Stimulated activated CD8-positive, alpha-beta memory T cell treated with anti-CD3 and anti-CD28 coated beads, Interleukin-4, amount 100 ng/mL, for 4 hours (primary cell): ENCODE measurements around the gene PAH.

Experiments used
- DNase-seq, 2 donors: peaks; one replicate each; pipeline ENCODE4 v3.0.0-alpha.2; 2020; ENCODE audit warnings: low read depth in 2 of 2, low spot score in 1 of 2

Gene PAH

DNA sequence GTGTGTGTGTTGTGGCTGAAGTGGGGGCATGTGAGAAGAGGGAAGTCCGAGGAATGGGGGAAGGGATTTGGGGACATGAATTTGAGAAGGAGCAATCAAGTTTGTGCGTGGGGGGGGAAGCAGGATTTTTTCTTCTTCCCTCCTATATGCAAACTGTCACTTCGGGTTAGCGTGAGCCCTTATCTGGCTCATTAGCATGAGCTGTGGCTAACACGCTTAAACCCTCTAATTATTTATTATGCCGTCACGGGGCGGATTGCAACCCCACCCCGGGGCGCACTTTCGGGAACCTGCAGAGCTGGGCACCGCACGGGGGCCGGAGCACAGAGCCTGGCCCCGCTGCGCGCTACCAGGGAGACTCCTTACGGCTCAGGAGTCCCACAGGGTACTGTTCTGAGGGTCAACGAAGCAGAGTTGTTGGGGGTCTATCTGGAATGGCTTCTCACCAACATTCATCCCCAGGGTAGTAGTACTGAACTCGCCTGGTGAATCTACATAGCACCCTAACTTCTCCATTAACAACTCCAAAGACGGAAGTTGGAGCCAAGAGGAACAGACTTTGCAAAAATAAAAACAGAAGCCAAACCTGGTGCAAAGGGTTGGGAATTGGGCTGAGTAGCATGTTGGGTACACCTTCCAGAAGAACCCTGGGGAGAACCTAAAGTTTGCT lies 34.0 kb upstream of the PAH start:
- no peak for DNase-seq

DNA sequence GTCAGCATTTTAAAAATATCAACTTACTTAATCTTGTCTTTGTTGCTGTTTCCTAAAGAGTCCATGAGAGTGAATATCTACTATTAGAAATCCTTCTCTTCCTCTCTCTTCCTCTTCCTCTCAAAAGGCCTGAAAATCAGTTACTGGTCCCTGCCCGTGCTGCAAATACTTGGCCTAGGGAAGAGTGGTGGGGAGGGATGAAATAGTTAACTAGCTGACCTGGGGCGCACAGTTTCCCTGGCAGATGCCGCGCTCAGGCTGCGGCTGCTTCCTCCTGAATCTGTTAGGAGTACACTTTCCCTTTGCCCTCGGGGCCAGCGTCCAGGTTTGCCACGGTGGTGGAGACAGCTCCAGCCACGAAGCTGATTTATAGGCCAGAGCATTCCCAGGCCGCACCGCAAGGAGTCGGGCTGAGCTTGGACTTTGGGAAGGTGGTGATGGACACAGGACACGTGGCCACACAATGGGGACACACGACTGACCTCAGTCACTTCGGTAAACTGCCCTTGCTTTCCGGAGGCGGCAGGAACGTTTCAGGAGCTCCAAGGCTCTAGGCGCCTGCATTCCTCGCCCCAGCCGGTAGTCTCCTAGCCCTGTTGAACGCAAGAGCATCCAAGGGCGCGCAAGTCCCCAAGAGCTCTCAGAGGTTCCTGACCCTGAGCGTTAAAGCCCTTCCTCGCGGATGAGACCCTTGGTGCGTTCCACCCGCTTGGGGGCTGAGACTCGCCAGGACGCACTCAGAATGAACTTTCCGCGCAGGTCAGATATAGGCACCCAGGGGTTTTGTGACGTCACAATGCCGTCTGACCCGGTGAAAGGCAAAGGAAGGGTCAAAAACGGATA lies 33.3 kb upstream of the PAH start:
- DNase-seq, result no peak

GRCh38 chr12:102948941-102949352 lies 31.9 kb upstream of the PAH start:
- peak in 1 of 2 donors; percentile 34 for DNase-seq

DNA sequence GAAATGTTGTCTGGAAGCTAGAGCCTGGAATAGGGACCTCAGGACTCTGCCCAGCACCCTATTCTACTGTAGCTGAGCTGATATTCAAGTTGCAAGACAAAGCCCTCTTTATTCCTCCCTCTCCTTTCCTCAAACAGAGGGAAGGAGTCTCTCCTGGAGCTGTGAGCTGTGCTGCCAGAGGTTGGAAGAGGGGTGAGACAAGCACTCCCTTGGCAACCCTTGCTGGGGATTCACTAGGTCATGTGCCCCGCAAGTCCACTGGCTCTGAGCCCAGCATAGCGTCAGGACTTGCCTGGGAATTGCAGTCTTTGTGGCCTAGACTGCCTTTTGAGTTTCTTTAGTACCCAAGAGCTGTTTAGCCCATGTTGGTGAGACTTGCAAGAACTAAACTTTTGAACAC lies 29.0 kb upstream of the PAH start:
- DNase-seq, result no peak

DNA sequence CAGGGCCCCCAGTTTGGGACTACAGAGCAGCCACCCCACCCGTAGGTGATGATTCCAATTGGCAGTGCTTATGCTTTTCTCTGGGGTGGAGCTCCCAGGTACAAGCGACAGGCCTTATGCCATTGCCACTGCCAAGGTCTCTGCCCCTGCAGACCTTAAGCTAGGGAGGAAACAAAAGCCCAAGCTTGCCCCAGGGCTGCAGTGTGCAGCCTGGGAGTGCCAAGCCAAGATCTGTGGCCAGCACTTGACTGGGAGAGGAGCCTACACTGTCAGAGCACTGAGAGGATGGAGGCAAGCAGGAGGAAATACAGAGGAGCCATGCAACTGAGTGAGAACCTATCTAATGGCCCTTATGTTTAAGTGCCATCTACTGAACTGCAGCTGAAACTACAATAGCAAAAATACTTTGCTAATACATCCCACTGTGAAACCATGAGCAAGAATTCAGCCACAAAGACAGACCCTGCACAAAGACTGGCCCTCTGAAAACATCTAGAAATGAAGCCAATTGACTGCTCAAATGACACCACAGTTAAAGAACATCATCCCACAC lies 22.7 kb upstream of the PAH start:
- DNase-seq, result no peak

- no peak for DNase-seq
Measured at GRCh38 chr12:102939059-102939458, 22.0 kb upstream of the PAH start.

DNA sequence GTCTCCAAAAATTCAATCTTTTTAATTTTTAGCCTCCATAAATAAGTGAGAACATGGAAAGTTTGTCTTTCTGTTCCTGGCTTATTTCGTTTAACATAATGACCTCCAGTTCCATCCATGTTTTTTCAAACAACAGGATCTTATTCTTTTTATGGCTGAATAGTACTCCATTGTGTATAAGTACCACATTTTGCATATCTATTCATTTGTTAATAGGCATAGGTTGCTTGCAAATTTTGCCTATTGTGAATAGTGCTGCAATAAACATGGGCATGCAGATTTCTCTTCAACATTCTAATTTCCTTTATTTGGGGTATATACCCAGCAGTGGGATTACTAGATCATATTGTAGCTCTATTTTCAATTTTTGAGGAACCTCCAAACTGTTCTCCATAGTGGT lies 16.1 kb upstream of the PAH start:
- DNase-seq, result no peak

DNA sequence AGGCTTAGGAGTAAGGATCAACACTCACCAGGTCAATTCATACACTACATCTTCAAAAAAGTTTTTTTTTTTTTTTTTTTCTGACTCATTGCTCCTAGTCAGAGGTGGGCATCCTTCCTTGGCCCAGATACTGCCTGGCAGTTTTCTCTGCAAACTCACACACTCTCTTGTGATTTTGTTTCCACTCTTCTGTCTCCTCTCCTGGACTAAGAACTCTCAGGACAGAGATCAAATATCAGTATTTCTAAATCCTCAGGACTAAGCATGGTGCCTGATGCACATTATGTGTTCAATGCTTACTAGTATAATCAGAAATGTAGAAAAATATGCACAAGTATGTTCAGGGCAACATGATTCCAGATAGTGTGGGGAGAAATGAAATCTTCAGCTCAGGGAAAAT lies 10.2 kb upstream of the PAH start:
- DNase-seq, result no peak

- DNase-seq, result no peak
Measured at GRCh38 chr12:102921240-102921639, 4.2 kb upstream of the PAH start.

GRCh38 chr12:102920271-102920670 lies 3.2 kb upstream of the PAH start:
- DNase-seq, result no peak

GRCh38 chr12:102918840-102919239 lies 1.8 kb upstream of the PAH start:
- DNase-seq, result no peak

GRCh38 chr12:102916252-102917025 lies 605 bp downstream of the PAH start:
- DNase-seq, result no peak

DNA sequence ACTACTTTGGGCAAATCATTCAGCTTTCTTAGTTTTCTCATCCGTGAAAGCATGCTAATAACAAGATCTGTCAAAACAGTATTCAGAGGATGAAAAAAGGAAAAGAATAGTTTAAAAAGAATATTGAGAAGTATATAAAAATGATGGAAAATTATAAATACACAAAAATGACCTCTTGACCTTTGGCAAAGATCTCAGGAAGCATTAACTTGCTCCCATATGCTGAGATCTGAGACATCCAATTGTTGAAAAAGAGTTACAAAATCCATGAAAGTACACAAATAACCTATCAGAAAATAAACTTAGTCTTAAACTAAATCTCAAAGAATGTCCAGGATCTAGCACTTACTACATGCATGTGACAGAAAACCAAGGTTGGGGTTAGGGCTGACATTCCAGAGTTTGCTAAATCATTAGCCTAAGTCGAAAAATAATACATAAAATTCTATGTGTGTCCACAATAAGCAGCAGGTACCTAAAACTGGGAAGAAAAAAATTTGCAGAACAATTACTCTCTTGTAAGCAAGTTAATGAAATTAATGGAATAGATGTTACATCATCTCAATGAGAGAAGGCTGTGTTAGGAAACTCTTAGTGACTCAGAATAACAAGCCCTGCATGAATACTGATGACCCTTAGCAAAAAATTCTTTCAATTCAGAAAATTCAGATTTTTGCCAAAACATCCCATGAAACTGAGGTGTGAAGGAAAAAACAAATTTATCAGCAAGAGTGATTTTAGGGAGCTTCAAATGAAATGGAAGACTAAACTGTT lies 3.4 kb downstream of the PAH start:
- DNase-seq, result no peak

GRCh38 chr12:102912258-102912657 lies 4.8 kb downstream of the PAH start:
- no peak for DNase-seq

- DNase-seq, result no peak
Measured at GRCh38 chr12:102911320-102911719, 5.7 kb downstream of the PAH start.

GRCh38 chr12:102910792-102911191 lies 6.3 kb downstream of the PAH start:
- no peak for DNase-seq

GRCh38 chr12:102910137-102910536 lies 6.9 kb downstream of the PAH start:
- no peak for DNase-seq

- no peak for DNase-seq
Measured at GRCh38 chr12:102907918-102908317, 9.1 kb downstream of the PAH start.

GRCh38 chr12:102905229-102905628 lies 11.8 kb downstream of the PAH start:
- DNase-seq, result no peak

GRCh38 chr12:102903337-102904007 lies 13.6 kb downstream of the PAH start:
- no peak for DNase-seq
